Parathyroid adenoma (tissue), 2 donors: ENCODE measurements around the gene NHSL2.

ENCODE experiments used
- H2AFZ ChIP-seq: fragments of 300-600 bp; sonication (generic); one replicate; pipeline ENCODE4 v1.7.0; 2017; ENCODE audit warnings: antibody characterized with exemption, mild to moderate bottlenecking
- H3K27ac ChIP-seq: fragments of 300-600 bp; sonication (generic); one replicate; pipeline ENCODE4 v1.7.0; 2017
- H3K27me3 ChIP-seq: fragments of 300-600 bp; sonication (generic); one replicate; pipeline ENCODE4 v1.7.0; 2017; ENCODE audit warnings: low read length; ENCODE audit not compliant: control insufficient read depth, insufficient read depth
- H3K36me3 ChIP-seq: fragments of 300-600 bp; sonication (generic); one replicate; pipeline ENCODE4 v1.7.0; 2017; ENCODE audit warnings: low read length; ENCODE audit not compliant: control insufficient read depth, insufficient read depth
- H3K4me1 ChIP-seq: fragments of 300-600 bp; sonication (generic); one replicate; pipeline ENCODE4 v1.7.0; 2017; ENCODE audit warnings: control low read depth
- H3K4me2 ChIP-seq: fragments of 300-600 bp; sonication (generic); one replicate; pipeline ENCODE4 v1.7.0; 2017; ENCODE audit warnings: low read length
- H3K4me3 ChIP-seq: fragments of 300-600 bp; sonication (generic); one replicate; pipeline ENCODE4 v1.7.0; 2017; ENCODE audit warnings: low read depth, low read length
- H3K79me2 ChIP-seq: fragments of 300-600 bp; sonication (generic); one replicate; pipeline ENCODE4 v1.7.0; 2017; ENCODE audit warnings: control low read depth
- H3K9ac ChIP-seq: fragments of 300-600 bp; sonication (generic); one replicate; pipeline ENCODE4 v1.7.0; 2017; ENCODE audit warnings: mild to moderate bottlenecking
- H3K9me3 ChIP-seq: fragments of 300-600 bp; sonication (generic); one replicate; pipeline ENCODE4 v1.7.0; 2017; ENCODE audit warnings: low read length; ENCODE audit not compliant: control insufficient read depth
- TF ChIP-seq, protein P1 (sequence below): fragments of 300-600 bp; sonication (generic); IDR thresholded peaks from one replicate; pipeline ENCODE4 v1.7.0; 2017; ENCODE audit warnings: antibody characterized with exemption, mild to moderate bottlenecking
- donor health status: primary hyperparathyroidism.

Gene NHSL2

DNA sequence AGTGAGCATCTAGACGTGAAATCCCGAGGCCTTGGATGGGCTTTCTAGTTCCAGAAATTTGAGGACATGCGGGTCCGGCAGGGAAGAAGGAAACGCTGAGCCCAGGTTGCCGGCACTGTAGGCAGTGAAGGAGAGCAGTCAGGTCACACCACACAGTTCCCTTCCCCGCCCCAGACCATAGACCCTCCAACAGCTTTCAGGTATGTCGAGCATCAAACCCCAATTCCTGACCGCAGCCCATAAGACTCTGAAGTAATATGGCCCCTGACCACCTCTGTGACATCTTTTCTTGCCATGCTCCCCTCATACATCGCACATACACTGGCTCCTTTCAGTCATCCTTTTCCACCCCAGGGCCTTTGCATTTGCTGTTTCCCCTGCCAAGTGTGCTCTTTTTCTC, 198.0 kb downstream of the NHSL2 start:
- no peak overlapping the region for H3K9ac ChIP-seq
- no peaks in the 10 kb centered on the region for H3K9me3 ChIP-seq
- no peak overlapping the region for H3K4me2 ChIP-seq
- no peak overlapping the region for H3K4me3 ChIP-seq
- H3K36me3 ChIP-seq: no peaks in the 10 kb centered on the region
- TF ChIP-seq, protein P1, sequence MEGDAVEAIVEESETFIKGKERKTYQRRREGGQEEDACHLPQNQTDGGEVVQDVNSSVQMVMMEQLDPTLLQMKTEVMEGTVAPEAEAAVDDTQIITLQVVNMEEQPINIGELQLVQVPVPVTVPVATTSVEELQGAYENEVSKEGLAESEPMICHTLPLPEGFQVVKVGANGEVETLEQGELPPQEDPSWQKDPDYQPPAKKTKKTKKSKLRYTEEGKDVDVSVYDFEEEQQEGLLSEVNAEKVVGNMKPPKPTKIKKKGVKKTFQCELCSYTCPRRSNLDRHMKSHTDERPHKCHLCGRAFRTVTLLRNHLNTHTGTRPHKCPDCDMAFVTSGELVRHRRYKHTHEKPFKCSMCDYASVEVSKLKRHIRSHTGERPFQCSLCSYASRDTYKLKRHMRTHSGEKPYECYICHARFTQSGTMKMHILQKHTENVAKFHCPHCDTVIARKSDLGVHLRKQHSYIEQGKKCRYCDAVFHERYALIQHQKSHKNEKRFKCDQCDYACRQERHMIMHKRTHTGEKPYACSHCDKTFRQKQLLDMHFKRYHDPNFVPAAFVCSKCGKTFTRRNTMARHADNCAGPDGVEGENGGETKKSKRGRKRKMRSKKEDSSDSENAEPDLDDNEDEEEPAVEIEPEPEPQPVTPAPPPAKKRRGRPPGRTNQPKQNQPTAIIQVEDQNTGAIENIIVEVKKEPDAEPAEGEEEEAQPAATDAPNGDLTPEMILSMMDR: no peak
- peaks cover 6% of the 10 kb centered on the region for H3K79me2 ChIP-seq
- H3K27me3 ChIP-seq: no peaks in the 10 kb centered on the region
- no peak overlapping the region for H2AFZ ChIP-seq
- H3K4me1 ChIP-seq: no peaks in the 10 kb centered on the region
- no peak overlapping the region for H3K27ac ChIP-seq

DNA sequence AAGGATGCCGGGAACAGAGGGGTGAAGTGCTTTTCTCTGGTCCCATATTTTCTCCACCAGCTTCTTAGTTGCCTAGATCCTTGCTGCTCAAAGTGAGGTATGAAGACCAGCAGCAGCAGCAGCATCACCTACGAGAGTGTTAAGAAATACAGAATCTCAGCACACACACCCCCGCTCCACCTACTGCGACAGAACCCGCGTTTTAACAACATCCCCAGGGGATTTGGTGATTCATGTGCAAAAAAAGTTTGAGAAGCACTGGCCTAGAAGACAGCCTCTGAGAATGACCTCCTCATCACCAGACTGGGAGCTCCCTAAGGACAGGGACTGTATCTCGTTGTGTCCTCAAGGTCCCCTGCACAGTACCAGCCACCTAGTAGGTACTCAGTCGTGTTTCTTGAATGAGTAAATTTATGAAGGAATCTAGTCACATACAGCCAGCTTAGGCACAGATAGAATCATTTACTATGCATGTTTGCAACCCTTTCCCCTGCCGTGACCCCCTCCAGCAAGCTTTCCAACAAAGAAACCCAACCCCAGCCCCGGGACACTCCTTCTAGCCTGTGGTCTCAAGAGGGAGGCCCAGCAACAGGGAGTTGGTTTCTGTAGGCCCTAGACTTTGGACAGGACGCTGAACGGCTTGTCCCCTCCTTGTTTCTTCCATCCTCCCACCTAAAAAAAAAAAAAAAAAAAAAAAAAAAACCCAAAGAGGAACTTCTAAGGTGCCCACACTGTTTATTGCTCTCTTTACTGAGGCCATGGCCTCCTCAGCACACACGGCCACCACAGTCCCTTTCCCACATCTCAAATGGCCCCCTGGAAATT, 199.6 kb downstream of the NHSL2 start:
- Histone ChIP-seq H2AFZ (no peak overlapping the region), H3K4me3 (no peak overlapping the region), H3K4me2 (no peak overlapping the region), H3K4me1 (no peaks in the 10 kb centered on the region), H3K79me2 (no peaks in the 10 kb centered on the region), H3K9ac (no peak overlapping the region), H3K9me3 (no peaks in the 10 kb centered on the region), H3K27ac (no peak overlapping the region), H3K36me3 (no peaks in the 10 kb centered on the region), H3K27me3 (no peaks in the 10 kb centered on the region)
- TF ChIP-seq, protein P1: no peak

DNA sequence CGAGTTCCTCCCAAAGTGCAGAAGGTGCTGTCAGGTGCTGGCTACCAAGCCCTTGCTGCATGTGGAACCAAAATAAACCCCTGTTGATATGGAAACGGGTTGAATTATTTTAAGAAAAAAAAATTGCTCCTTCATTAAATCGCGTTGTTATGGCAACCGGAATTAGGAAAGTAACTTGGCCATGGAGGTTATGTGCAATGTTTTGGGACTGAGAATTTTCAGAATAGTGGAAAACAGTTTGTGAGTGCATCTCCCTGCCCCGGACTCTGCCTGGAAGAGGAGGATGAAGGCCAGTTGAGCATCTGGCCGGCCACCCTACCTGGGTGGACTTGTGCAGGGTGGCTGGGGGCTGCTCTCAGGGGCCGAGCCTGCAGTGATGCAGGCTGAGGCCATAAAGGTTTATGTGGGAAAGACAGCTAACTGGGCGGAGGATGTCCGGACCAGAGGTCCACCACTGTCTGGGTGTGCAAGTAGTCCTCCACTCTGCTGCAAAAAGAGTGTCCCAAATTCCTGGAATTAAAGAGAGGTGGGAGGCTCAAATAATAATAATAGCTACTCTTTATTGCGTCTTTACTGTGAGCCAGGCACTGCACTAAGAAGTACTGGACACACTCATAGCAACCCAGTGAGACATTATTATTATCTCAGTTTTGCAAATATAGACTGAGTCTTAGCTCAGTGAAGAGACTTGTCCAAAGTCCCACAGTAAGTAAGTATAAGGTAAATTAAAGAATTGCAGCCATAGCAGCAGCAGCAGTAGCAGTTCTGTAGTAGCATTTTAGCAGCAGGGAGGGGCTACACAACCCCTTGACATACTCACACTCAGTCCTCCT, 200.4 kb downstream of the NHSL2 start:
- Histone ChIP-seq H3K4me3 (no peak overlapping the region), H3K9ac (no peak overlapping the region), H2AFZ (no peak overlapping the region), H3K4me1 (no peaks in the 10 kb centered on the region), H3K9me3 (no peaks in the 10 kb centered on the region), H3K79me2 (no peaks in the 10 kb centered on the region), H3K27ac (no peak overlapping the region), H3K36me3 (no peaks in the 10 kb centered on the region), H3K4me2 (no peak overlapping the region), H3K27me3 (no peaks in the 10 kb centered on the region)
- TF ChIP-seq, protein P1: no peak

GRCh38 chrX:72113461-72113860, 202.8 kb downstream of the NHSL2 start:
- no peak overlapping the region for H3K9ac ChIP-seq
- H2AFZ ChIP-seq: no peak overlapping the region
- TF ChIP-seq, protein P1: no peak
- H3K4me1 ChIP-seq: no peaks in the 10 kb centered on the region
- no peaks in the 10 kb centered on the region for H3K79me2 ChIP-seq
- no peaks in the 10 kb centered on the region for H3K36me3 ChIP-seq
- no peak overlapping the region for H3K4me2 ChIP-seq
- H3K9me3 ChIP-seq: no peaks in the 10 kb centered on the region
- no peak overlapping the region for H3K4me3 ChIP-seq
- H3K27ac ChIP-seq: no peak overlapping the region
- H3K27me3 ChIP-seq: no peaks in the 10 kb centered on the region
